ENCODE data around the gene KYNU.

Gene KYNU

GRCh38 chr2:142843731-142844130, 33.7 kb upstream of the KYNU start:
- Histone ChIP-seq H3K36me3 (ENCODE audit: control insufficient read depth in 2 of 2, insufficient read depth in 1 of 2, low read length in 2 of 2) (no peaks in the 10 kb centered on the region), H3K4me1 (ENCODE audit: control insufficient read depth, insufficient read depth, low read length) (no peaks in the 10 kb centered on the region), H3K9me3 (ENCODE audit: control insufficient read depth, insufficient read depth, low read depth, low read length) (no peaks in the 10 kb centered on the region), H3K27ac (ENCODE audit: extremely low read depth, low read depth, low read length) (no peak overlapping the region), H3K4me3 (ENCODE audit: low read depth, low read length) (no peak overlapping the region)
- TF ChIP-seq ZXDB (tag by site-specific recombination; IDR thresholded peaks at IDR 0.05) (no peak), ZNF214 (tag by site-specific recombination; IDR thresholded peaks at IDR 0.05; ENCODE audit: borderline replicate concordance) (no peak), MZF1 (tag by site-specific recombination; IDR thresholded peaks at IDR 0.05; ENCODE audit: borderline replicate concordance) (no peak), ATF2 (tag by site-specific recombination; IDR thresholded peaks at IDR 0.05; ENCODE audit: low read depth) (no peak), CTCF (tag by site-specific recombination; IDR thresholded peaks at IDR 0.05) (no peak), ZNF701 (tag by site-specific recombination; IDR thresholded peaks at IDR 0.05) (no peak), BCL11A (tag by site-specific recombination; IDR thresholded peaks at IDR 0.05; ENCODE audit: low read depth) (no peak), KLF8 (tag by site-specific recombination; IDR thresholded peaks at IDR 0.05) (no peak), ZNF76 (tag by site-specific recombination; IDR thresholded peaks at IDR 0.05; ENCODE audit: borderline replicate concordance, low read depth) (no peak), ZNF624 (tag by site-specific recombination; IDR thresholded peaks at IDR 0.05) (no peak), BCL6B (tag by site-specific recombination; IDR thresholded peaks at IDR 0.05) (no peak), ZNF274 (IDR thresholded peaks at IDR 0.05; ENCODE audit: low read length) (no peak), ZNF274 (tag by site-specific recombination; IDR thresholded peaks at IDR 0.05; ENCODE audit: borderline replicate concordance) (no peak), ZNF138 (tag by site-specific recombination; IDR thresholded peaks at IDR 0.05; ENCODE audit: borderline replicate concordance) (no peak), WT1 (tag by site-specific recombination; IDR thresholded peaks at IDR 0.05) (no peak), ZNF354C (tag by site-specific recombination; IDR thresholded peaks at IDR 0.05; ENCODE audit: borderline replicate concordance, low read depth) (no peak), ZNF654 (tag by site-specific recombination; IDR thresholded peaks at IDR 0.05; ENCODE audit: low read depth) (no peak)
- ChIA-PET CTCF (no interaction called here), POLR2A (no interaction called here)

GRCh38 chr2:142848023-142848606, 29.3 kb upstream of the KYNU start:
- TF ChIP-seq ZXDB (tag by site-specific recombination; IDR thresholded peaks at IDR 0.05) = no peak
- no peak for TF ChIP-seq ZNF580 (tag by site-specific recombination; IDR thresholded peaks at IDR 0.05)
- no peak for TF ChIP-seq PRDM6 (tag by site-specific recombination; IDR thresholded peaks at IDR 0.05)
- Histone ChIP-seq H3K4me1 (ENCODE audit: control insufficient read depth, insufficient read depth, low read length) (no peaks in the 10 kb centered on the region), H3K9me3 (ENCODE audit: control insufficient read depth, insufficient read depth, low read depth, low read length) (no peaks in the 10 kb centered on the region), H3K27ac (ENCODE audit: extremely low read depth, low read depth, low read length) (no peak overlapping the region), H3K36me3 (ENCODE audit: control insufficient read depth in 2 of 2, insufficient read depth in 1 of 2, low read length in 2 of 2) (no peaks in the 10 kb centered on the region), H3K4me3 (ENCODE audit: low read depth, low read length) (no peak overlapping the region)
- CTCF ChIA-PET = interaction anchor here (0.8 kb wide), 1 partner anchor 90 kb away, joined by 3 read pairs; no protein-coding TSS in a partner anchor
- POLR2A ChIA-PET = no interaction called here

Data from HEK293 (cell line).